GM10847 (cell line): ENCODE results near the gene TXNDC16.

Source experiments
- POLR2A ChIP-seq: IDR thresholded peaks from 2 replicates; pipeline ENCODE4 v1.6.1; 2011; ENCODE audit not compliant: insufficient read length; ENCODE audit errors: extremely low read depth

Gene TXNDC16

GRCh38 chr14:52550661-52551060, 1.6 kb downstream of the TXNDC16 start:
- no peak for TF ChIP-seq POLR2A

- no peak for TF ChIP-seq POLR2A
Measured at GRCh38 chr14:52547526-52547925, 4.8 kb downstream of the TXNDC16 start.

- no peak for TF ChIP-seq POLR2A
Measured at GRCh38 chr14:52547027-52547426, 5.3 kb downstream of the TXNDC16 start.

GRCh38 chr14:52546318-52546670, 6.0 kb downstream of the TXNDC16 start:
- TF ChIP-seq POLR2A = no peak

GRCh38 chr14:52545584-52546317, 6.6 kb downstream of the TXNDC16 start:
- TF ChIP-seq POLR2A = no peak

- no peak for TF ChIP-seq POLR2A
Measured at GRCh38 chr14:52538623-52539022, 13.7 kb downstream of the TXNDC16 start.

GRCh38 chr14:52536269-52536668, 16.0 kb downstream of the TXNDC16 start:
- no peak for TF ChIP-seq POLR2A

- no peak for TF ChIP-seq POLR2A
Measured at GRCh38 chr14:52531481-52531880, 20.8 kb downstream of the TXNDC16 start.

- TF ChIP-seq POLR2A = no peak
Measured at GRCh38 chr14:52527052-52527451, 25.3 kb downstream of the TXNDC16 start.

GRCh38 chr14:52522581-52523345, 29.5 kb downstream of the TXNDC16 start:
- no peak for TF ChIP-seq POLR2A

GRCh38 chr14:52522033-52522432, 30.3 kb downstream of the TXNDC16 start:
- TF ChIP-seq POLR2A = no peak

- TF ChIP-seq POLR2A = no peak
Measured at GRCh38 chr14:52514046-52514811, 38.1 kb downstream of the TXNDC16 start.

- no peak for TF ChIP-seq POLR2A
Measured at GRCh38 chr14:52513249-52513648, 39.1 kb downstream of the TXNDC16 start.

- TF ChIP-seq POLR2A = no peak
Measured at GRCh38 chr14:52494444-52494843, 57.9 kb downstream of the TXNDC16 start.

- no peak for TF ChIP-seq POLR2A
Measured at GRCh38 chr14:52485350-52485960, 66.8 kb downstream of the TXNDC16 start.
